WTC11 (cell line): ENCODE measurements around the gene ADAMTS19. TPM values are rescaled to one million over a fixed set of nuclear protein-coding genes. Genes with fewer than 3 reads are reported as not detected.

ENCODE experiments used
- ATAC-seq: fragments of 200-7000 bp; cut with Tn5 transposase; 2 replicates; pipeline ENCODE4 v1.10.0; 2021; ENCODE audit warnings: mild to moderate bottlenecking, moderate library complexity
- CTCF ChIA-PET: fragments of 300-600 bp; sonication (Branson Sonifier 250); formaldehyde crosslinking; loops from one replicate; lab custom pipeline; 2021; ENCODE audit warnings: antibody characterized with exemption; lab: Charles Lee
- POLR2A ChIA-PET: fragments of 350-600 bp; sonication (Branson Sonifier 250); formaldehyde crosslinking; loops from one replicate; lab custom pipeline; 2021; ENCODE audit warnings: antibody characterized with exemption; lab: Charles Lee
- DNase-seq: peaks from one replicate; pipeline ENCODE4 v3.0.0; 2021; ENCODE audit warnings: low spot score
- H3K27ac Mint-ChIP-seq: 2 replicates; pipeline ENCODE4 v1.8.0; 2021; ENCODE audit warnings: mixed read lengths
- H3K27me3 Mint-ChIP-seq: 2 replicates; pipeline ENCODE4 v1.8.0; 2021; ENCODE audit warnings: low read depth, mild to moderate bottlenecking, moderate library complexity, mixed read lengths
- H3K36me3 Mint-ChIP-seq: 2 replicates; pipeline ENCODE4 v1.8.0; 2021; ENCODE audit warnings: mixed read lengths
- H3K4me1 Mint-ChIP-seq: 2 replicates; pipeline ENCODE4 v1.8.0; 2022; ENCODE audit warnings: mixed read lengths
- H3K4me3 Mint-ChIP-seq: 2 replicates; pipeline ENCODE4 v1.8.0; 2021; ENCODE audit warnings: mild to moderate bottlenecking, moderate library complexity, mixed read lengths
- H3K9me3 Mint-ChIP-seq: 2 replicates; pipeline ENCODE4 v1.8.0; 2021; ENCODE audit warnings: mixed read lengths
- CREM ChIP-seq: sonication (generic); formaldehyde crosslinking; IDR thresholded peaks from 2 replicates; pipeline ENCODE4 v1.8.1; 2022; ENCODE audit warnings: mild to moderate bottlenecking, missing genetic modification reagents, moderate library complexity
- CTCF ChIP-seq: fragments of 200-600 bp; IDR thresholded peaks from 2 replicates; pipeline ENCODE4 v1.8.0; 2022; ENCODE audit warnings: antibody characterized with exemption
- E2F5 ChIP-seq: sonication (generic); formaldehyde crosslinking; IDR thresholded peaks from 2 replicates; pipeline ENCODE4 v1.8.1; 2022; ENCODE audit warnings: mild to moderate bottlenecking, moderate library complexity, missing genetic modification reagents
- ELF4 ChIP-seq: sonication (generic); formaldehyde crosslinking; IDR thresholded peaks from 2 replicates; pipeline ENCODE4 v1.8.1; 2022; ENCODE audit warnings: low read depth, mild to moderate bottlenecking, moderate library complexity, missing genetic modification reagents
- EMX1 ChIP-seq: fragments of 250-450 bp; sonication (Bioruptor Pico); IDR thresholded peaks from 2 replicates; pipeline ENCODE4 v1.8.0; 2021; ENCODE audit warnings: mild to moderate bottlenecking
- ETV6 ChIP-seq: sonication (generic); formaldehyde crosslinking; IDR thresholded peaks from 2 replicates; pipeline ENCODE4 v1.8.1; 2022; ENCODE audit warnings: mild to moderate bottlenecking, missing genetic modification reagents
- FOXJ3 ChIP-seq: sonication (generic); formaldehyde crosslinking; IDR thresholded peaks from 2 replicates; pipeline ENCODE4 v1.9.0; 2021; ENCODE audit warnings: missing genetic modification reagents, mild to moderate bottlenecking, borderline replicate concordance
- FOXP1 ChIP-seq: sonication (generic); formaldehyde crosslinking; IDR thresholded peaks from 2 replicates; pipeline ENCODE4 v1.8.0; 2022; ENCODE audit warnings: missing genetic modification reagents, mild to moderate bottlenecking, moderate library complexity, borderline replicate concordance
- MYBL2 ChIP-seq: sonication (generic); formaldehyde crosslinking; IDR thresholded peaks from 2 replicates; pipeline ENCODE4 v1.8.1; 2023; ENCODE audit warnings: mild to moderate bottlenecking, moderate library complexity, missing genetic modification reagents
- NFE2L1 ChIP-seq: sonication (generic); formaldehyde crosslinking; IDR thresholded peaks from 2 replicates; pipeline ENCODE4 v1.8.1; 2023; ENCODE audit warnings: missing genetic modification reagents
- PRDM15 ChIP-seq: sonication (generic); formaldehyde crosslinking; IDR thresholded peaks from 2 replicates; pipeline ENCODE4 v1.8.0; 2022; ENCODE audit warnings: missing genetic modification reagents
- SP1 ChIP-seq: sonication (generic); formaldehyde crosslinking; conservative IDR thresholded peaks from 2 replicates; pipeline ENCODE4 v1.8.1; 2022; ENCODE audit warnings: missing genetic modification reagents
- TP53 ChIP-seq: sonication (generic); formaldehyde crosslinking; IDR thresholded peaks from 2 replicates; pipeline ENCODE4 v1.8.1; 2023; ENCODE audit warnings: mild to moderate bottlenecking, missing genetic modification reagents
- USF2 ChIP-seq: sonication (generic); formaldehyde crosslinking; IDR thresholded peaks from 2 replicates; pipeline ENCODE4 v1.8.1; 2023; ENCODE audit warnings: mild to moderate bottlenecking, missing genetic modification reagents, moderate library complexity
- ZBTB21 ChIP-seq: sonication (generic); formaldehyde crosslinking; IDR thresholded peaks from 2 replicates; pipeline ENCODE4 v1.8.1; 2023; ENCODE audit warnings: mild to moderate bottlenecking, missing genetic modification reagents, borderline replicate concordance
- ZNF671 ChIP-seq: fragments of 250-450 bp; sonication (Bioruptor Pico); IDR thresholded peaks from 2 replicates; pipeline ENCODE4 v1.8.0; 2021; ENCODE audit warnings: mild to moderate bottlenecking
- total RNA-seq: library from RNA; stranded (reverse); gene quantifications from 3 replicates; pipeline ENCODE4 v1.2.3, GENCODE V29; 2021
- TF ChIP-seq, protein P1 (sequence below): sonication (generic); formaldehyde crosslinking; IDR thresholded peaks from 2 replicates; pipeline ENCODE4 v1.8.1; 2022; ENCODE audit warnings: low read depth, mild to moderate bottlenecking, moderate library complexity, missing genetic modification reagents, borderline replicate concordance
- TF ChIP-seq, protein P2 (sequence below): fragments of 250-450 bp; sonication (Bioruptor Pico); IDR thresholded peaks from 2 replicates; pipeline ENCODE4 v1.8.0; 2021; ENCODE audit warnings: mild to moderate bottlenecking
- TF ChIP-seq, protein P3 (sequence below): sonication (generic); formaldehyde crosslinking; IDR thresholded peaks from 2 replicates; pipeline ENCODE4 v1.8.1; 2022; ENCODE audit warnings: mild to moderate bottlenecking, missing genetic modification reagents, moderate library complexity, borderline replicate concordance
- TF ChIP-seq, protein P4 (sequence below): sonication (generic); formaldehyde crosslinking; IDR thresholded peaks from 2 replicates; pipeline ENCODE4 v1.8.0; 2022; ENCODE audit warnings: mild to moderate bottlenecking, missing genetic modification reagents
- TF ChIP-seq, protein P5 (sequence below): sonication (generic); formaldehyde crosslinking; IDR thresholded peaks from 2 replicates; pipeline ENCODE4 v1.8.0; 2022; ENCODE audit warnings: mild to moderate bottlenecking, missing genetic modification reagents

Gene ADAMTS19
- total RNA-seq, 1 experiment from 2014 or later = 28.0 TPM

DNA sequence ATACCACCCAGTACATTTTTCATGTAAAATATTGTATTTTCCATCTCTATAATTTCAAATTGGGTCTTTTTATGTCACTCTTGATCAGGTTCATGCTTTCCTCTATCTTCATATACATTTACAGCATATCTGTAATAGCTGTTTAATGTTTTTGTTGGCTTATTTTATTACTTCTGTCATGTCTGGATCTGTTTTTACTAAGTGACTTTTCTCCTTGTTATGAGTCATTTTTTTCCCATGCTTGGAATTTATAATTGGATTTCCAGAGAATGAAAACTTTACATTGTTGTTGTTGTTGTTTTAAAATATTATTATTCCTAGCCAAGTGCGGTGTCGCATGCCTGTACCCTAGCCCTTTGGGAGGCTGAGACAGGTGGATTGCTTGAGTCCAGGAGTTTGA is 5.6 kb upstream of the ADAMTS19 start:
- CTCF ChIA-PET = no interaction called here
- H3K27ac Mint-ChIP-seq = no peak overlapping the region
- H3K36me3 Mint-ChIP-seq = peaks cover 4% of the 10 kb centered on the region; the same call in 1 of the 2 replicates
- DNase-seq = no peak
- no peaks in the 10 kb centered on the region for H3K27me3 Mint-ChIP-seq
- POLR2A ChIA-PET = no interaction called here
- peaks cover 34% of the 10 kb centered on the region for H3K4me1 Mint-ChIP-seq
- peaks cover 4% of the 10 kb centered on the region for H3K9me3 Mint-ChIP-seq
- TF ChIP-seq, protein P1, sequence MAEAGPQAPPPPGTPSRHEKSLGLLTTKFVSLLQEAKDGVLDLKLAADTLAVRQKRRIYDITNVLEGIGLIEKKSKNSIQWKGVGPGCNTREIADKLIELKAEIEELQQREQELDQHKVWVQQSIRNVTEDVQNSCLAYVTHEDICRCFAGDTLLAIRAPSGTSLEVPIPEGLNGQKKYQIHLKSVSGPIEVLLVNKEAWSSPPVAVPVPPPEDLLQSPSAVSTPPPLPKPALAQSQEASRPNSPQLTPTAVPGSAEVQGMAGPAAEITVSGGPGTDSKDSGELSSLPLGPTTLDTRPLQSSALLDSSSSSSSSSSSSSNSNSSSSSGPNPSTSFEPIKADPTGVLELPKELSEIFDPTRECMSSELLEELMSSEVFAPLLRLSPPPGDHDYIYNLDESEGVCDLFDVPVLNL (CRISPR knock-in tag) = no peak
- no peak for TF ChIP-seq FOXJ3 (CRISPR knock-in tag)
- TF ChIP-seq CTCF = no peak
- TF ChIP-seq, protein P2, sequence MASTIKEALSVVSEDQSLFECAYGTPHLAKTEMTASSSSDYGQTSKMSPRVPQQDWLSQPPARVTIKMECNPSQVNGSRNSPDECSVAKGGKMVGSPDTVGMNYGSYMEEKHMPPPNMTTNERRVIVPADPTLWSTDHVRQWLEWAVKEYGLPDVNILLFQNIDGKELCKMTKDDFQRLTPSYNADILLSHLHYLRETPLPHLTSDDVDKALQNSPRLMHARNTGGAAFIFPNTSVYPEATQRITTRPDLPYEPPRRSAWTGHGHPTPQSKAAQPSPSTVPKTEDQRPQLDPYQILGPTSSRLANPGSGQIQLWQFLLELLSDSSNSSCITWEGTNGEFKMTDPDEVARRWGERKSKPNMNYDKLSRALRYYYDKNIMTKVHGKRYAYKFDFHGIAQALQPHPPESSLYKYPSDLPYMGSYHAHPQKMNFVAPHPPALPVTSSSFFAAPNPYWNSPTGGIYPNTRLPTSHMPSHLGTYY = no peak
- TF ChIP-seq, protein P3, sequence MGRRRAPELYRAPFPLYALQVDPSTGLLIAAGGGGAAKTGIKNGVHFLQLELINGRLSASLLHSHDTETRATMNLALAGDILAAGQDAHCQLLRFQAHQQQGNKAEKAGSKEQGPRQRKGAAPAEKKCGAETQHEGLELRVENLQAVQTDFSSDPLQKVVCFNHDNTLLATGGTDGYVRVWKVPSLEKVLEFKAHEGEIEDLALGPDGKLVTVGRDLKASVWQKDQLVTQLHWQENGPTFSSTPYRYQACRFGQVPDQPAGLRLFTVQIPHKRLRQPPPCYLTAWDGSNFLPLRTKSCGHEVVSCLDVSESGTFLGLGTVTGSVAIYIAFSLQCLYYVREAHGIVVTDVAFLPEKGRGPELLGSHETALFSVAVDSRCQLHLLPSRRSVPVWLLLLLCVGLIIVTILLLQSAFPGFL = no peak
- TF ChIP-seq, all 79 proteins: peak for 0
- no peak overlapping the region for H3K4me3 Mint-ChIP-seq
- ATAC-seq = no peak

- peak overlapping the region; percentile 78 for H3K4me3 Mint-ChIP-seq
- TF ChIP-seq EMX1 (CRISPR knock-in tag) (no peak), NFE2L1 (CRISPR knock-in tag) (peak; percentile 62; the same call in 1 of the 2 replicates), ZBTB21 (CRISPR knock-in tag) (0 out of 2 replicates have a peak, but pooled peaks have one; percentile 31), MYBL2 (CRISPR knock-in tag) (peak; percentile 90), SP1 (CRISPR knock-in tag) (peak; percentile 71), FOXP1 (CRISPR knock-in tag) (peak; percentile 74; the same call in 1 of the 2 replicates), PRDM15 (peak; percentile 93), ELF4 (no peak), E2F5 (CRISPR knock-in tag) (peak; percentile 71; the same call in 1 of the 2 replicates), ETV6 (CRISPR knock-in tag) (peak; percentile 79), ZNF671 (CRISPR knock-in tag) (no peak), TP53 (CRISPR knock-in tag) (peak; percentile 43; the same call in 1 of the 2 replicates), USF2 (CRISPR knock-in tag) (peak; percentile 79), CREM (CRISPR knock-in tag) (no peak)
- TF ChIP-seq, protein P4, sequence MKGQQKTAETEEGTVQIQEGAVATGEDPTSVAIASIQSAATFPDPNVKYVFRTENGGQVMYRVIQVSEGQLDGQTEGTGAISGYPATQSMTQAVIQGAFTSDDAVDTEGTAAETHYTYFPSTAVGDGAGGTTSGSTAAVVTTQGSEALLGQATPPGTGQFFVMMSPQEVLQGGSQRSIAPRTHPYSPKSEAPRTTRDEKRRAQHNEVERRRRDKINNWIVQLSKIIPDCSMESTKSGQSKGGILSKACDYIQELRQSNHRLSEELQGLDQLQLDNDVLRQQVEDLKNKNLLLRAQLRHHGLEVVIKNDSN = peak; percentile 77
- TF ChIP-seq, protein P2 = no peak
- TF ChIP-seq, protein P5, sequence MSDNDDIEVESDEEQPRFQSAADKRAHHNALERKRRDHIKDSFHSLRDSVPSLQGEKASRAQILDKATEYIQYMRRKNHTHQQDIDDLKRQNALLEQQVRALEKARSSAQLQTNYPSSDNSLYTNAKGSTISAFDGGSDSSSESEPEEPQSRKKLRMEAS = peak; percentile 97
These were observed 685 bp upstream of the ADAMTS19 start for GRCh38 chr5:129459450-129459776.

More at GRCh38 chr5:129459450-129459776, 685 bp upstream of the ADAMTS19 start:
- ChIA-PET CTCF (interaction anchor here (2.9 kb wide), 1 partner anchor 308 kb away, joined by 17 read pairs; no protein-coding TSS in a partner anchor), POLR2A (interaction anchor here (1.3 to 1.5 kb wide), 2 partner anchors 64 to 365 kb away, joined by 4 to 5 read pairs; partner anchors contain the start of gene ISOC1)
- Mint-ChIP-seq H3K4me1 (peaks cover 53% of the 10 kb centered on the region), H3K27me3 (no peaks in the 10 kb centered on the region), H3K36me3 (peaks cover 7% of the 10 kb centered on the region; the same call in 1 of the 2 replicates), H3K9me3 (peaks cover 4% of the 10 kb centered on the region), H3K27ac (peak overlapping the region; percentile 75)
- ATAC-seq = peak; percentile 75
- peak; percentile 72 for DNase-seq
